Panc1 (cell line): ENCODE data around the gene FAAP100. TPM values are rescaled to one million over a fixed set of nuclear protein-coding genes. Genes with fewer than 3 reads are reported as not detected.
A peak's percentile ranks its signal among the peaks of the same experiment; 100 is the strongest.

Experiments used
- ATAC-seq: fragments of 200-7000 bp; cut with Tn5 transposase; 2 replicates; pipeline ENCODE4 v1.9.1; 2020; ENCODE audit warnings: mild to moderate bottlenecking, moderate library complexity
- BruUV-seq: library from RNA; stranded (reverse); fragments of 400-500 nt; replicated peaks from 2 replicates; lab custom pipeline; 2021; lab: Mats Ljungman, UMichigan
- CTCF ChIA-PET: fragments of 300-600 bp; sonication (Branson Sonifier 250); formaldehyde crosslinking; loops from one replicate; lab custom pipeline; 2022; ENCODE audit warnings: antibody characterized with exemption; lab: Charles Lee
- POLR2A ChIA-PET: fragments of 300-600 bp; sonication (Branson Sonifier 250); formaldehyde crosslinking; loops from one replicate; lab custom pipeline; 2022; ENCODE audit warnings: antibody characterized with exemption; lab: Charles Lee
- DNase-seq: peaks from one replicate; pipeline ENCODE4 v3.0.0-alpha.2; 2010; ENCODE audit warnings: low read depth, low spot score
- H3K27ac ChIP-seq: 2 replicates; pipeline ENCODE4 v1.5.1; 2011; ENCODE audit warnings: mild to moderate bottlenecking, low read length, inconsistent platforms
- H3K27me3 ChIP-seq: fragments of 200-500 bp; sonication (Bioruptor generic); 2 replicates; pipeline ENCODE4 v1.6.0; 2014; ENCODE audit warnings: low read length, inconsistent platforms; ENCODE audit not compliant: control insufficient read depth, insufficient read depth
- H3K36me3 ChIP-seq: fragments of 200-500 bp; sonication (Bioruptor generic); 2 replicates; pipeline ENCODE4 v1.5.1; 2014; ENCODE audit warnings: inconsistent platforms, mild to moderate bottlenecking, low read length, moderate library complexity; ENCODE audit not compliant: control insufficient read depth, insufficient read depth
- H3K4me1 ChIP-seq: 2 replicates; pipeline ENCODE4 v1.5.1; 2011; ENCODE audit warnings: inconsistent platforms, mild to moderate bottlenecking, low read length, moderate library complexity; ENCODE audit not compliant: control insufficient read depth, insufficient read depth
- H3K4me3 ChIP-seq, 2 experiments: 2 replicates each; pipeline ENCODE4 v1.5.1; 2011 to 2012; ENCODE audit warnings: low read depth in 2 of 2, low read length in 2 of 2, mild to moderate bottlenecking in 2 of 2, inconsistent platforms in 1 of 2, moderate library complexity in 1 of 2
- H3K9me3 ChIP-seq: fragments of 200-500 bp; sonication (Bioruptor generic); 2 replicates; pipeline ENCODE4 v1.5.1; 2014; ENCODE audit warnings: low read depth, mild to moderate bottlenecking, inconsistent platforms, low read length, moderate library complexity; ENCODE audit not compliant: control insufficient read depth, insufficient read depth
- POLR2AphosphoS5 ChIP-seq: IDR thresholded peaks from 2 replicates; pipeline ENCODE4 v1.6.1; 2012; ENCODE audit warnings: mild to moderate bottlenecking, low read depth, low read length, moderate library complexity
- SIN3A ChIP-seq: IDR thresholded peaks from 2 replicates; pipeline ENCODE4 v1.6.1; 2012; ENCODE audit warnings: low read depth, mild to moderate bottlenecking, low read length, moderate library complexity, borderline replicate concordance; ENCODE audit not compliant: insufficient read depth
- TCF7L2 ChIP-seq: IDR thresholded peaks from 2 replicates; pipeline ENCODE4 v1.6.1; 2011; ENCODE audit warnings: mild to moderate bottlenecking, low read depth, low read length, inconsistent platforms
- in situ Hi-C: cut with HindIII; loops from 2 replicates; pipeline ENCODE4 v1.10.0; 2016; ENCODE audit warnings: low sequenced_read_pairs, low pct_unique_long_range_greater_than_20kb
- intact Hi-C: fragments of 100-400 bp; cut with micrococcal nuclease; formaldehyde crosslinking; loops from one replicate; pipeline ENCODE4 v1.10.0; 2022; ENCODE audit not compliant: unreplicated experiment
- total RNA-seq: library from RNA; stranded (reverse); gene quantifications from one replicate; pipeline ENCODE4 v1.2.1, GENCODE V29; 2021; ENCODE audit not compliant: unreplicated experiment
- TF ChIP-seq, protein P1 (sequence below), 2 experiments: IDR thresholded peaks; 2 replicates each; pipeline ENCODE4 v1.6.1; 2011 to 2012; ENCODE audit warnings: low read depth in 2 of 2, control low read depth in 1 of 2, low read length in 1 of 2, mild to moderate bottlenecking in 1 of 2, moderate library complexity in 1 of 2; ENCODE audit not compliant: insufficient read depth in 1 of 2
- TF ChIP-seq, protein P2 (sequence below): fragments of 450-650 bp; IDR thresholded peaks from 2 replicates; pipeline ENCODE4 v1.5.1; 2017; ENCODE audit warnings: mild to moderate bottlenecking

Gene FAAP100
- total RNA-seq, 1 experiment from 2014 or later = 265 TPM

DNA sequence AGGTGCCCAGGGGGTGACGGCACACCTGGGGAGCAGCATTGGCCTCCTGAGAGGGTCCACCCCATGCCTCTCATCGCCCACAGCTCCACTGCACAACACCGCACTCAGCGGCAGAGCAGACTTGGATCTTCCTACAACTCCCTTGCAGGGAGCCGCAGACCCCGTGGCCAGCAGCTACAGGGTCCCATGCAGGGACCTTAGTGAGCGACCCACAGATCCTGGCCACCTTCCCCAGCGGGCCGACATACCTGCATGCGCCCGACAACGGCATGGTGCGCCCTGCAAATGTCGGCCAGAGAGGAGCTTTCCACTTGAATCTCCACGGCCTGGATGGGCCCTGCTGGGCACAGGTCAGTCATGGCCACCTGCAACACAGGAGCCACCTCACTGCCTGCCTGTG is 8.4 kb downstream of the FAAP100 start:
- ATAC-seq (no peak), DNase-seq (no peak)
- Histone ChIP-seq H3K4me1 (peaks cover 68% of the 10 kb centered on the region), H3K27ac (peak overlapping the region; percentile 39), H3K36me3 (peaks cover 9% of the 10 kb centered on the region), H3K27me3 (no peaks in the 10 kb centered on the region), H3K9me3 (no peaks in the 10 kb centered on the region), H3K4me3 (no peak overlapping the region)
- intact Hi-C loops = no loop called here
- TF ChIP-seq SIN3A = no peak
- peak; percentile 40; the same call in 1 of the 2 replicates for TF ChIP-seq POLR2AphosphoS5
- TF ChIP-seq, protein P1, sequence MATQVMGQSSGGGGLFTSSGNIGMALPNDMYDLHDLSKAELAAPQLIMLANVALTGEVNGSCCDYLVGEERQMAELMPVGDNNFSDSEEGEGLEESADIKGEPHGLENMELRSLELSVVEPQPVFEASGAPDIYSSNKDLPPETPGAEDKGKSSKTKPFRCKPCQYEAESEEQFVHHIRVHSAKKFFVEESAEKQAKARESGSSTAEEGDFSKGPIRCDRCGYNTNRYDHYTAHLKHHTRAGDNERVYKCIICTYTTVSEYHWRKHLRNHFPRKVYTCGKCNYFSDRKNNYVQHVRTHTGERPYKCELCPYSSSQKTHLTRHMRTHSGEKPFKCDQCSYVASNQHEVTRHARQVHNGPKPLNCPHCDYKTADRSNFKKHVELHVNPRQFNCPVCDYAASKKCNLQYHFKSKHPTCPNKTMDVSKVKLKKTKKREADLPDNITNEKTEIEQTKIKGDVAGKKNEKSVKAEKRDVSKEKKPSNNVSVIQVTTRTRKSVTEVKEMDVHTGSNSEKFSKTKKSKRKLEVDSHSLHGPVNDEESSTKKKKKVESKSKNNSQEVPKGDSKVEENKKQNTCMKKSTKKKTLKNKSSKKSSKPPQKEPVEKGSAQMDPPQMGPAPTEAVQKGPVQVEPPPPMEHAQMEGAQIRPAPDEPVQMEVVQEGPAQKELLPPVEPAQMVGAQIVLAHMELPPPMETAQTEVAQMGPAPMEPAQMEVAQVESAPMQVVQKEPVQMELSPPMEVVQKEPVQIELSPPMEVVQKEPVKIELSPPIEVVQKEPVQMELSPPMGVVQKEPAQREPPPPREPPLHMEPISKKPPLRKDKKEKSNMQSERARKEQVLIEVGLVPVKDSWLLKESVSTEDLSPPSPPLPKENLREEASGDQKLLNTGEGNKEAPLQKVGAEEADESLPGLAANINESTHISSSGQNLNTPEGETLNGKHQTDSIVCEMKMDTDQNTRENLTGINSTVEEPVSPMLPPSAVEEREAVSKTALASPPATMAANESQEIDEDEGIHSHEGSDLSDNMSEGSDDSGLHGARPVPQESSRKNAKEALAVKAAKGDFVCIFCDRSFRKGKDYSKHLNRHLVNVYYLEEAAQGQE (IDR thresholded peaks at IDR 0.05; ENCODE audit: insufficient read depth in 1 of 2, low read depth in 2 of 2, low read length in 1 of 2) = no peak
- TF ChIP-seq, protein P2, sequence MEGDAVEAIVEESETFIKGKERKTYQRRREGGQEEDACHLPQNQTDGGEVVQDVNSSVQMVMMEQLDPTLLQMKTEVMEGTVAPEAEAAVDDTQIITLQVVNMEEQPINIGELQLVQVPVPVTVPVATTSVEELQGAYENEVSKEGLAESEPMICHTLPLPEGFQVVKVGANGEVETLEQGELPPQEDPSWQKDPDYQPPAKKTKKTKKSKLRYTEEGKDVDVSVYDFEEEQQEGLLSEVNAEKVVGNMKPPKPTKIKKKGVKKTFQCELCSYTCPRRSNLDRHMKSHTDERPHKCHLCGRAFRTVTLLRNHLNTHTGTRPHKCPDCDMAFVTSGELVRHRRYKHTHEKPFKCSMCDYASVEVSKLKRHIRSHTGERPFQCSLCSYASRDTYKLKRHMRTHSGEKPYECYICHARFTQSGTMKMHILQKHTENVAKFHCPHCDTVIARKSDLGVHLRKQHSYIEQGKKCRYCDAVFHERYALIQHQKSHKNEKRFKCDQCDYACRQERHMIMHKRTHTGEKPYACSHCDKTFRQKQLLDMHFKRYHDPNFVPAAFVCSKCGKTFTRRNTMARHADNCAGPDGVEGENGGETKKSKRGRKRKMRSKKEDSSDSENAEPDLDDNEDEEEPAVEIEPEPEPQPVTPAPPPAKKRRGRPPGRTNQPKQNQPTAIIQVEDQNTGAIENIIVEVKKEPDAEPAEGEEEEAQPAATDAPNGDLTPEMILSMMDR = no peak
- no peak for TF ChIP-seq TCF7L2
- ChIA-PET POLR2A (interaction anchor here (1.2 kb wide), 1 partner anchor 9 kb away, joined by 3 read pairs; the partner anchor contains the start of gene FAAP100), CTCF (no interaction called here)
- in situ Hi-C loops = no loop called here
- BruUV-seq = no TSS peak

DNA sequence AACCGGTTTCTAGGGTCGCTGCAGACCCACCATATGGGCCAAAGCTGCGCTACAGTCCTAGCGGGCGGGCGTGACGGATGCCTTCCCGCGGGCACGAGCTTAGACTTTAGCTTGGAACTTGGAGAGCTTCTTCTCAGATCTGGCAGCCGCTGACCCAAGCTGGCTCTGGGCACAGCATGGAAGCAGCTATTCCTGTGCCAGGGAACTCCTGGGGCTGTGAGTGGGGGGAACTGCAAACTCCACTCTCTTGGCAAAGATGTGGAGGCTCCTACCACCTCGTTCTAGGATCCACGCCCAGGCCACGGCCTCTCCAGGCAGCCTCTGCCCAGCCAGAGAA is 8.8 kb downstream of the FAAP100 start:
- no TSS peak for BruUV-seq
- peak overlapping the region; percentile 39 for H3K27ac ChIP-seq

More for the DNA sequence above, 8.8 kb downstream of the FAAP100 start:
- Histone ChIP-seq H3K9me3 (no peaks in the 10 kb centered on the region), H3K4me1 (peaks cover 73% of the 10 kb centered on the region), H3K36me3 (peaks cover 9% of the 10 kb centered on the region), H3K27me3 (no peaks in the 10 kb centered on the region), H3K4me3 (no peak overlapping the region)
- CTCF ChIA-PET = no interaction called here
- in situ Hi-C loops (no loop called here), intact Hi-C loops (no loop called here)
- TF ChIP-seq, protein P1 (IDR thresholded peaks at IDR 0.05; ENCODE audit: insufficient read depth in 1 of 2, low read depth in 2 of 2, low read length in 1 of 2) = no peak
- TF ChIP-seq POLR2AphosphoS5 (0 out of 2 replicates have a peak, but pooled peaks have one; percentile 2), TCF7L2 (no peak)
- ATAC-seq (no peak), DNase-seq (no peak)
- POLR2A ChIA-PET = interaction anchor here (1.2 kb wide), 1 partner anchor 9 kb away, joined by 3 read pairs; the partner anchor contains the start of gene FAAP100
